Keratinocyte (primary cell): ENCODE results near the gene QRICH2. TPM values are rescaled to one million over a fixed set of nuclear protein-coding genes. Genes with fewer than 3 reads are reported as not detected.

Experiments
- DNase-seq: peaks from one replicate; pipeline ENCODE4 v3.0.0-alpha.2; 2011; ENCODE audit warnings: low read depth, missing footprints, low spot score
- FAIRE-seq: peaks from 2 replicates; lab custom pipeline; 2011; peaks lifted over from hg19 to GRCh38; lab: Jason Lieb, UNC
- H2AFZ ChIP-seq: 2 replicates; pipeline ENCODE4 v1.6.0; 2012; ENCODE audit warnings: low read length, control low read depth, inconsistent platforms; ENCODE audit not compliant: control insufficient read depth
- H3K27ac ChIP-seq: 2 replicates; pipeline ENCODE4 v1.5.1; 2011; ENCODE audit warnings: low read length; ENCODE audit not compliant: control insufficient read depth, insufficient read depth
- H3K27me3 ChIP-seq: 3 replicates; pipeline ENCODE4 v1.6.0; 2011; ENCODE audit warnings: low read length; ENCODE audit not compliant: control insufficient read depth, insufficient read depth; ENCODE audit errors: extremely low read depth
- H3K36me3 ChIP-seq, 2 experiments: 2 replicates in 1 of 2; 3 replicates in 1 of 2; pipeline ENCODE4 v1.5.1; 2011; ENCODE audit warnings: low read length in 2 of 2, mild to moderate bottlenecking in 1 of 2; ENCODE audit not compliant: control insufficient read depth in 2 of 2, insufficient read depth in 2 of 2; ENCODE audit errors: extremely low read depth in 1 of 2
- H3K4me1 ChIP-seq: 3 replicates; pipeline ENCODE4 v1.5.1; 2011; ENCODE audit warnings: low read length; ENCODE audit not compliant: control insufficient read depth, insufficient read depth; ENCODE audit errors: extremely low read depth
- H3K4me2 ChIP-seq: 3 replicates; pipeline ENCODE4 v1.6.0; 2011; ENCODE audit warnings: low read depth, low read length; ENCODE audit not compliant: control insufficient read depth, insufficient read depth; ENCODE audit errors: extremely low read depth
- H3K4me3 ChIP-seq, 3 experiments: fragments of 200-600 bp in 1 of 3; sonication (generic) in 1 of 3; 2 replicates in 2 of 3; 3 replicates in 1 of 3; pipeline ENCODE4 v1.5.1; 2011 to 2016; ENCODE audit warnings: low read length in 3 of 3, mild to moderate bottlenecking in 3 of 3, control low read depth in 2 of 3, inconsistent platforms in 1 of 3, low read depth in 1 of 3, mixed read lengths in 1 of 3, mixed run types in 1 of 3, moderate library complexity in 1 of 3; ENCODE audit not compliant: control insufficient read depth in 2 of 3, insufficient read depth in 2 of 3; ENCODE audit errors: extremely low read depth in 1 of 3
- H3K79me2 ChIP-seq: 2 replicates; pipeline ENCODE4 v1.6.0; 2012; ENCODE audit warnings: low read length; ENCODE audit not compliant: control insufficient read depth, insufficient read depth
- H3K9ac ChIP-seq: 3 replicates; pipeline ENCODE4 v1.6.0; 2011; ENCODE audit warnings: low read length; ENCODE audit not compliant: control insufficient read depth, insufficient read depth; ENCODE audit errors: extremely low read depth
- H3K9me1 ChIP-seq: 3 replicates; pipeline ENCODE4 v1.6.0; 2011; ENCODE audit warnings: low read length; ENCODE audit not compliant: control insufficient read depth, insufficient read depth; ENCODE audit errors: extremely low read depth
- H3K9me3 ChIP-seq: 2 replicates; pipeline ENCODE4 v1.5.1; 2012; ENCODE audit warnings: low read depth, low read length; ENCODE audit not compliant: control insufficient read depth
- H4K20me1 ChIP-seq: 3 replicates; pipeline ENCODE4 v1.6.0; 2011; ENCODE audit warnings: low read length; ENCODE audit not compliant: control insufficient read depth, insufficient read depth; ENCODE audit errors: extremely low read depth
- EZH2 ChIP-seq: IDR thresholded peaks from one replicate; pipeline ENCODE4 v1.6.1; 2012; ENCODE audit warnings: inconsistent platforms, mild to moderate bottlenecking, low read length, moderate library complexity
- dilution Hi-C: fragments of 300-500 bp; cut with MboI; formaldehyde crosslinking; loops from one replicate; pipeline ENCODE4 v1.7.0; 2020; ENCODE audit warnings: low sequenced_read_pairs; ENCODE audit not compliant: extremely low pct_ligation_motif_present
- polyA plus RNA-seq, 5 experiments: library from polyadenylated mRNA; depleted of rRNA in 3 of 5; stranded (reverse) in 3 of 5; stranded (forward) in 1 of 5; unstranded in 1 of 5; fragments of >200 nt; gene quantifications; 1 replicate in 1 of 5; 2 replicates in 3 of 5; 3 replicates in 1 of 5; pipeline versions ENCODE4 v1.2.1 to v1.2.3, GENCODE V29; 2011 to 2012; ENCODE audit warnings: missing spikeins in 2 of 5, low read depth in 1 of 5, low replicate concordance in 1 of 5
- TF ChIP-seq, protein P1 (sequence below), 3 experiments: IDR thresholded peaks in 1 of 3; conservative IDR thresholded peaks in 1 of 3; optimal IDR thresholded peaks in 1 of 3; 2 replicates in 2 of 3; 3 replicates in 1 of 3; pipeline versions ENCODE3 to v1.5.1; 2011; ENCODE audit warnings: low read length in 3 of 3, mild to moderate bottlenecking in 3 of 3, moderate library complexity in 2 of 3, control low read depth in 1 of 3, inconsistent platforms in 1 of 3; ENCODE audit not compliant: insufficient read depth in 2 of 3; ENCODE audit errors: extremely low read depth in 1 of 3

Gene QRICH2
- polyA plus RNA-seq, 1 donor (not counting 4 experiments of a cell fraction or from before 2014, with no cell fraction given) = 1.6 TPM

DNA sequence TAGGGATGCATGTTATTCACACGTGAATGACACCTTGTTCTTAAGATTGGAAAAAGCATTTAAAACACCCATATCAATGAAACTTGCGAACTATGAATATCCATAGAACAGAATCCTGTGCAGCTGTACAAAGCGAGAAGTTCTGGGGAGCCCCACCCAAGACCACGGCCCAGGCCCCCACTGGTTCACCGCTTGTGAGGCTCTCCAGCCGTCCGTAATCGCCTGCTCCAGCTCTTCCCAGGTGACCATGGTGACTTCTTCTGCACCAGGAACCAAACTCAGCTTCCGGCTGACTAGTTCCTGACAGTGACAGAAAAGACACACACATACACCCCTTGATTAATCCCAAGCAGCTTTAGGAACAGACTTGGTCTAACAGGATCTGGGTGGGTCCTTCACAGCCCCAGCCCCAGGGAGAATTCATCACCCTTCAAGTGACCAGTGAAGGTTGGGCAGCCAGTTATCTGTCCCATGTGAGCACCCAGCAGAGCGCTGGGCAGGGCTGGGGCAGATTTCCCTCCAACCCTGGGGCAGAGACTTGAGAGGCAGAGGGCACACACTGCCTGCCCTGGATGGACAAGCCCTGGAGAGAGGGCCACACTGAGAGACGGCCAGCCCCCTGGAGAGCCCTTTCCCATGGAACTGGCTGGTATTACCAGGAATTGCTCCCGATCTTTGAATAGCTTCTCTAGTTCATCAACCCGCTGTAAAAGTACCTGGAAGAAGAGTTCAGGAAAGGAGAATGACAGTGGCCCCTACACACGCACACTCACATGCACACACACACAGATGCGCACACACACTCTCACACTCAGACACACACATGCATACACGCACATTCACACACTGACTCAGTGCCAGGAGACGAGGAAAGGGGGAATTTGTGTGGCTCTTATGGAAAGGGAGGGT lies 3.6 kb downstream of the QRICH2 start:
- no peaks in the 10 kb centered on the region for H3K9me3 ChIP-seq
- no peak overlapping the region for H2AFZ ChIP-seq
- H3K36me3 ChIP-seq = peaks cover 1 to 4% of the 10 kb centered on the region in 2 experiments
- H3K4me2 ChIP-seq = no peak overlapping the region
- H3K27me3 ChIP-seq = no peaks in the 10 kb centered on the region
- DNase-seq (no peak), FAIRE-seq (no peak)
- H3K9me1 ChIP-seq = no peaks in the 10 kb centered on the region
- no peaks in the 10 kb centered on the region for H3K79me2 ChIP-seq
- no peak overlapping the region for H3K27ac ChIP-seq
- H3K9ac ChIP-seq = no peak overlapping the region
- no peaks in the 10 kb centered on the region for H4K20me1 ChIP-seq
- no peak for TF ChIP-seq EZH2
- TF ChIP-seq, protein P1, sequence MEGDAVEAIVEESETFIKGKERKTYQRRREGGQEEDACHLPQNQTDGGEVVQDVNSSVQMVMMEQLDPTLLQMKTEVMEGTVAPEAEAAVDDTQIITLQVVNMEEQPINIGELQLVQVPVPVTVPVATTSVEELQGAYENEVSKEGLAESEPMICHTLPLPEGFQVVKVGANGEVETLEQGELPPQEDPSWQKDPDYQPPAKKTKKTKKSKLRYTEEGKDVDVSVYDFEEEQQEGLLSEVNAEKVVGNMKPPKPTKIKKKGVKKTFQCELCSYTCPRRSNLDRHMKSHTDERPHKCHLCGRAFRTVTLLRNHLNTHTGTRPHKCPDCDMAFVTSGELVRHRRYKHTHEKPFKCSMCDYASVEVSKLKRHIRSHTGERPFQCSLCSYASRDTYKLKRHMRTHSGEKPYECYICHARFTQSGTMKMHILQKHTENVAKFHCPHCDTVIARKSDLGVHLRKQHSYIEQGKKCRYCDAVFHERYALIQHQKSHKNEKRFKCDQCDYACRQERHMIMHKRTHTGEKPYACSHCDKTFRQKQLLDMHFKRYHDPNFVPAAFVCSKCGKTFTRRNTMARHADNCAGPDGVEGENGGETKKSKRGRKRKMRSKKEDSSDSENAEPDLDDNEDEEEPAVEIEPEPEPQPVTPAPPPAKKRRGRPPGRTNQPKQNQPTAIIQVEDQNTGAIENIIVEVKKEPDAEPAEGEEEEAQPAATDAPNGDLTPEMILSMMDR (optimal IDR thresholded peaks at IDR 0.05 in 1 of 3, IDR thresholded peaks at IDR 0.05 in 1 of 3, conservative IDR thresholded peaks at IDR 0.05 in 1 of 3; ENCODE audit: extremely low read depth in 1 of 3, insufficient read depth in 2 of 3, low read length in 3 of 3) = no peak
- H3K4me3 ChIP-seq = no peak overlapping the region
- dilution Hi-C loops = no loop called here
- no peaks in the 10 kb centered on the region for H3K4me1 ChIP-seq

DNA sequence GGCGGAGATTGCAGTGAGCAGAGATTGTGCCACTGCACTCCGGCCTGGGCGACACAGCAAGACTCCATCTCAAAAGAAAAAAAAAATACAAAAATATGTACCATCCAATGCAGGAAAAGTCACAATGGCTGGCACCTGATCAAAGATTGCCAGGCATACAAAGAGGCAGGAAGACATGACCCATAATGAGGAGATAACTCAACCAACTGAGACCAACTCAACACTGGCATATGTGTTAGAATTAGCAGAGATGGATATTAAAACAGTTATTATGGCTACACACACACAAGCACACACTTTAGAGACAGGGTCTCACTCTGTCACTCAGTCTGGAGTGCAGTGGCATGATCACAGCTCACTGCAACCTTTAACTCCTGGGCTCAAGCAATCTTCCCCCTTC lies 10.6 kb downstream of the QRICH2 start:
- Histone ChIP-seq H3K9ac (no peak overlapping the region), H3K4me2 (no peak overlapping the region), H2AFZ (no peak overlapping the region), H3K27me3 (no peaks in the 10 kb centered on the region), H3K4me1 (no peaks in the 10 kb centered on the region), H3K79me2 (no peaks in the 10 kb centered on the region), H3K27ac (no peak overlapping the region), H3K4me3 (no peak overlapping the region), H3K36me3 (peaks cover 0 to 7% of the 10 kb centered on the region in 2 experiments), H3K9me3 (no peaks in the 10 kb centered on the region), H4K20me1 (no peaks in the 10 kb centered on the region), H3K9me1 (no peaks in the 10 kb centered on the region)
- FAIRE-seq (no peak), DNase-seq (no peak)
- dilution Hi-C loops = no loop called here
- TF ChIP-seq, protein P1 (optimal IDR thresholded peaks at IDR 0.05 in 1 of 3, IDR thresholded peaks at IDR 0.05 in 1 of 3, conservative IDR thresholded peaks at IDR 0.05 in 1 of 3; ENCODE audit: extremely low read depth in 1 of 3, insufficient read depth in 2 of 3, low read length in 3 of 3) = no peak
- TF ChIP-seq EZH2 = no peak
